ENCODE data around the gene DRGX.

Gene DRGX

GRCh38 chr10:49322371-49323170 is 73.3 kb downstream of the DRGX start:
- Histone ChIP-seq H2BK12ac (ENCODE audit: low read length in 2 of 2) (no peak overlapping the region), H3K9me3 (ENCODE audit: control insufficient read depth, low read length) (no peaks in the 10 kb centered on the region), H2BK5ac (ENCODE audit: low read depth, low read length, poor library complexity, severe bottlenecking) (no peak overlapping the region), H3K4me2 (ENCODE audit: low read length, poor library complexity, severe bottlenecking) (no peak overlapping the region), H3K36me3 (ENCODE audit: control insufficient read depth in 1 of 2, insufficient read depth in 2 of 2, low read depth in 1 of 2, low read length in 2 of 2) (no peaks in the 10 kb centered on the region), H3K4me3 (ENCODE audit: insufficient read depth in 1 of 2, low read depth in 1 of 2, low read length in 2 of 2) (no peak overlapping the region), H3K79me1 (replicated peaks; ENCODE audit: low read length, poor library complexity, severe bottlenecking) (no peaks in the 10 kb centered on the region), H3K23ac (ENCODE audit: low read length in 2 of 2) (no peak overlapping the region), H3K4me1 (ENCODE audit: control insufficient read depth, insufficient read depth, low read depth, low read length) (no peaks in the 10 kb centered on the region), H3K18ac (ENCODE audit: low read depth in 1 of 2, low read length in 2 of 2) (no peak overlapping the region), H4K91ac (ENCODE audit: low read length) (no peak overlapping the region), H3K27ac (ENCODE audit: low read length, poor library complexity, severe bottlenecking) (no peak overlapping the region), H2AK5ac (ENCODE audit: low read length, severe bottlenecking) (no peak overlapping the region), H2BK120ac (ENCODE audit: low read depth, low read length) (no peak overlapping the region), H2AFZ (ENCODE audit: low read depth, low read length) (no peak overlapping the region), H3K27me3 (ENCODE audit: control insufficient read depth in 1 of 2, insufficient read depth in 1 of 2, low read length in 2 of 2) (peaks cover 0 to 63% of the 10 kb centered on the region in 2 experiments), H2BK15ac (ENCODE audit: low read depth, poor library complexity, severe bottlenecking) (no peak overlapping the region), H4K8ac (ENCODE audit: low read length) (no peak overlapping the region), H3K14ac (ENCODE audit: low read length in 2 of 2) (no peak overlapping the region), H3K9ac (ENCODE audit: low read length) (no peak overlapping the region), H3K4ac (ENCODE audit: low read depth in 1 of 2, low read length in 2 of 2) (no peak overlapping the region)
- 82% methylated on average over 26 of the region's 26 CpGs for WGBS
- DNase-seq: no peak

GRCh38 chr10:49321021-49321420 is 74.9 kb downstream of the DRGX start:
- Histone ChIP-seq H2AFZ (ENCODE audit: low read depth, low read length) (no peak overlapping the region), H2BK120ac (ENCODE audit: low read depth, low read length) (no peak overlapping the region), H3K27me3 (ENCODE audit: control insufficient read depth in 1 of 2, insufficient read depth in 1 of 2, low read length in 2 of 2) (peaks cover 0 to 73% of the 10 kb centered on the region in 2 experiments), H2BK5ac (ENCODE audit: low read depth, low read length, poor library complexity, severe bottlenecking) (no peak overlapping the region), H3K4me1 (ENCODE audit: control insufficient read depth, insufficient read depth, low read depth, low read length) (no peaks in the 10 kb centered on the region), H3K4me2 (ENCODE audit: low read length, poor library complexity, severe bottlenecking) (no peak overlapping the region), H3K4ac (ENCODE audit: low read depth in 1 of 2, low read length in 2 of 2) (no peak overlapping the region), H3K79me1 (replicated peaks; ENCODE audit: low read length, poor library complexity, severe bottlenecking) (no peaks in the 10 kb centered on the region), H3K9ac (ENCODE audit: low read length) (no peak overlapping the region), H2BK15ac (ENCODE audit: low read depth, poor library complexity, severe bottlenecking) (no peak overlapping the region), H3K14ac (ENCODE audit: low read length in 2 of 2) (no peak overlapping the region), H3K27ac (ENCODE audit: low read length, poor library complexity, severe bottlenecking) (no peak overlapping the region), H4K91ac (ENCODE audit: low read length) (no peak overlapping the region), H3K23ac (ENCODE audit: low read length in 2 of 2) (no peak overlapping the region), H3K4me3 (ENCODE audit: insufficient read depth in 1 of 2, low read depth in 1 of 2, low read length in 2 of 2) (no peak overlapping the region), H3K18ac (ENCODE audit: low read depth in 1 of 2, low read length in 2 of 2) (no peak overlapping the region), H3K36me3 (ENCODE audit: control insufficient read depth in 1 of 2, insufficient read depth in 2 of 2, low read depth in 1 of 2, low read length in 2 of 2) (no peaks in the 10 kb centered on the region), H3K9me3 (ENCODE audit: control insufficient read depth, low read length) (no peaks in the 10 kb centered on the region), H2BK12ac (ENCODE audit: low read length in 2 of 2) (no peak overlapping the region), H2AK5ac (ENCODE audit: low read length, severe bottlenecking) (no peak overlapping the region), H4K8ac (ENCODE audit: low read length) (no peak overlapping the region)
- no peak for DNase-seq
- 49% methylated on average over 2 of the region's 3 CpGs for WGBS

GRCh38 chr10:49320191-49320590 is 75.7 kb downstream of the DRGX start:
- Histone ChIP-seq H2BK12ac (ENCODE audit: low read length in 2 of 2) (no peak overlapping the region), H3K4ac (ENCODE audit: low read depth in 1 of 2, low read length in 2 of 2) (no peak overlapping the region), H4K8ac (ENCODE audit: low read length) (no peak overlapping the region), H3K9ac (ENCODE audit: low read length) (no peak overlapping the region), H3K18ac (ENCODE audit: low read depth in 1 of 2, low read length in 2 of 2) (no peak overlapping the region), H3K4me3 (ENCODE audit: insufficient read depth in 1 of 2, low read depth in 1 of 2, low read length in 2 of 2) (no peak overlapping the region), H2BK15ac (ENCODE audit: low read depth, poor library complexity, severe bottlenecking) (no peak overlapping the region), H3K4me2 (ENCODE audit: low read length, poor library complexity, severe bottlenecking) (no peak overlapping the region), H2AK5ac (ENCODE audit: low read length, severe bottlenecking) (no peak overlapping the region), H3K79me1 (replicated peaks; ENCODE audit: low read length, poor library complexity, severe bottlenecking) (no peaks in the 10 kb centered on the region), H2AFZ (ENCODE audit: low read depth, low read length) (no peak overlapping the region), H2BK5ac (ENCODE audit: low read depth, low read length, poor library complexity, severe bottlenecking) (no peak overlapping the region), H3K36me3 (ENCODE audit: control insufficient read depth in 1 of 2, insufficient read depth in 2 of 2, low read depth in 1 of 2, low read length in 2 of 2) (no peaks in the 10 kb centered on the region), H3K4me1 (ENCODE audit: control insufficient read depth, insufficient read depth, low read depth, low read length) (no peaks in the 10 kb centered on the region), H3K9me3 (ENCODE audit: control insufficient read depth, low read length) (no peaks in the 10 kb centered on the region), H3K27me3 (ENCODE audit: control insufficient read depth in 1 of 2, insufficient read depth in 1 of 2, low read length in 2 of 2) (peaks cover 0 to 70% of the 10 kb centered on the region in 2 experiments), H3K14ac (ENCODE audit: low read length in 2 of 2) (no peak overlapping the region), H3K27ac (ENCODE audit: low read length, poor library complexity, severe bottlenecking) (no peak overlapping the region), H3K23ac (ENCODE audit: low read length in 2 of 2) (no peak overlapping the region), H4K91ac (ENCODE audit: low read length) (no peak overlapping the region), H2BK120ac (ENCODE audit: low read depth, low read length) (no peak overlapping the region)
- WGBS: 70% methylated on average over 2 of the region's 2 CpGs
- DNase-seq: no peak

GRCh38 chr10:49319206-49319605 is 76.7 kb downstream of the DRGX start:
- H2AFZ ChIP-seq (ENCODE audit: low read depth, low read length): no peak overlapping the region
- H3K9ac ChIP-seq (ENCODE audit: low read length): no peak overlapping the region
- WGBS: no CpG with 5 or more reads among the region's 1 CpG
- H3K4ac ChIP-seq (ENCODE audit: low read depth in 1 of 2, low read length in 2 of 2): no peak overlapping the region
- DNase-seq: no peak
- H3K27ac ChIP-seq (ENCODE audit: low read length, poor library complexity, severe bottlenecking): no peak overlapping the region
- H2AK5ac ChIP-seq (ENCODE audit: low read length, severe bottlenecking): no peak overlapping the region
- no peak overlapping the region for H2BK5ac ChIP-seq (ENCODE audit: low read depth, low read length, poor library complexity, severe bottlenecking)
- no peak overlapping the region for H2BK12ac ChIP-seq (ENCODE audit: low read length in 2 of 2)
- no peak overlapping the region for H3K4me3 ChIP-seq (ENCODE audit: insufficient read depth in 1 of 2, low read depth in 1 of 2, low read length in 2 of 2)
- no peak overlapping the region for H3K4me2 ChIP-seq (ENCODE audit: low read length, poor library complexity, severe bottlenecking)
- no peak overlapping the region for H3K23ac ChIP-seq (ENCODE audit: low read length in 2 of 2)
- H4K8ac ChIP-seq (ENCODE audit: low read length): no peak overlapping the region
- no peak overlapping the region for H2BK15ac ChIP-seq (ENCODE audit: low read depth, poor library complexity, severe bottlenecking)
- no peaks in the 10 kb centered on the region for H3K36me3 ChIP-seq (ENCODE audit: control insufficient read depth in 1 of 2, insufficient read depth in 2 of 2, low read depth in 1 of 2, low read length in 2 of 2)
- no peaks in the 10 kb centered on the region for H3K9me3 ChIP-seq (ENCODE audit: control insufficient read depth, low read length)
- H4K91ac ChIP-seq (ENCODE audit: low read length): no peak overlapping the region
- H3K14ac ChIP-seq (ENCODE audit: low read length in 2 of 2): no peak overlapping the region
- H2BK120ac ChIP-seq (ENCODE audit: low read depth, low read length): no peak overlapping the region
- H3K27me3 ChIP-seq (ENCODE audit: control insufficient read depth in 1 of 2, insufficient read depth in 1 of 2, low read length in 2 of 2): peaks cover 0 to 62% of the 10 kb centered on the region in 2 experiments
- no peak overlapping the region for H3K18ac ChIP-seq (ENCODE audit: low read depth in 1 of 2, low read length in 2 of 2)
- no peaks in the 10 kb centered on the region for H3K4me1 ChIP-seq (ENCODE audit: control insufficient read depth, insufficient read depth, low read depth, low read length)
- H3K79me1 ChIP-seq (replicated peaks; ENCODE audit: low read length, poor library complexity, severe bottlenecking): no peaks in the 10 kb centered on the region
